Mesenchymal stem cell (in vitro differentiated cells and primary cell): ENCODE data around the gene CYREN.
A peak's percentile ranks its signal among the peaks of the same experiment; 100 is the strongest.

Experiments
- DNase-seq: peaks from one replicate; pipeline ENCODE4 v3.0.0-alpha.2; 2013
- H2AFZ ChIP-seq: one replicate; pipeline ENCODE4 v1.6.1; 2013; ENCODE audit warnings: low read depth, mild to moderate bottlenecking, control low read depth, inconsistent platforms, low read length, moderate library complexity
- H2AK5ac ChIP-seq: 2 replicates; pipeline ENCODE4 v1.6.1; 2013; ENCODE audit warnings: low read length, moderate library complexity, mild to moderate bottlenecking, inconsistent platforms; ENCODE audit not compliant: severe bottlenecking
- H2BK120ac ChIP-seq: one replicate; pipeline ENCODE4 v1.6.1; 2013; ENCODE audit warnings: low read depth, mild to moderate bottlenecking, inconsistent platforms, low read length, moderate library complexity
- H2BK12ac ChIP-seq, 2 experiments: one replicate each; pipeline ENCODE4 v1.6.1; 2013; ENCODE audit warnings: inconsistent platforms in 2 of 2, low read length in 2 of 2, mild to moderate bottlenecking in 2 of 2, moderate library complexity in 2 of 2, control low read depth in 1 of 2
- H2BK15ac ChIP-seq: one replicate; pipeline ENCODE4 v1.6.1; 2013; ENCODE audit warnings: mild to moderate bottlenecking, low read depth, inconsistent platforms; ENCODE audit not compliant: poor library complexity, severe bottlenecking
- H2BK5ac ChIP-seq: 2 replicates; pipeline ENCODE4 v1.6.1; 2013; ENCODE audit warnings: low read depth, mild to moderate bottlenecking, low read length, control low read depth, inconsistent platforms; ENCODE audit not compliant: poor library complexity, severe bottlenecking
- H3K14ac ChIP-seq, 2 experiments: one replicate each; pipeline ENCODE4 v1.6.1; 2013; ENCODE audit warnings: inconsistent platforms in 2 of 2, low read length in 2 of 2, control low read depth in 1 of 2, mild to moderate bottlenecking in 1 of 2, moderate library complexity in 1 of 2
- H3K18ac ChIP-seq, 2 experiments: one replicate each; pipeline ENCODE4 v1.6.1; 2013; ENCODE audit warnings: inconsistent platforms in 2 of 2, low read length in 2 of 2, control low read depth in 1 of 2, low read depth in 1 of 2, mild to moderate bottlenecking in 1 of 2
- H3K23ac ChIP-seq, 2 experiments: one replicate each; pipeline ENCODE4 v1.6.1; 2013; ENCODE audit warnings: inconsistent platforms in 2 of 2, low read length in 2 of 2, mild to moderate bottlenecking in 2 of 2, moderate library complexity in 2 of 2, control low read depth in 1 of 2
- H3K27ac ChIP-seq: 2 replicates; pipeline ENCODE4 v1.5.1; 2013; ENCODE audit warnings: mild to moderate bottlenecking, moderate library complexity, low read length, control low read depth, inconsistent platforms; ENCODE audit not compliant: poor library complexity, severe bottlenecking
- H3K27me3 ChIP-seq, 2 experiments: 2 replicates each; pipeline versions ENCODE4 v1.6.1 to v1.7.0; 2013; ENCODE audit warnings: low read length in 2 of 2, mild to moderate bottlenecking in 2 of 2, moderate library complexity in 2 of 2, control low read depth in 1 of 2, inconsistent platforms in 1 of 2; ENCODE audit not compliant: control insufficient read depth in 1 of 2, insufficient read depth in 1 of 2
- H3K36me3 ChIP-seq, 2 experiments: 2 replicates each; pipeline versions ENCODE4 v1.6.1 to v1.7.0; 2013; ENCODE audit warnings: low read length in 2 of 2, control low read depth in 1 of 2, inconsistent platforms in 1 of 2, low read depth in 1 of 2, mild to moderate bottlenecking in 1 of 2; ENCODE audit not compliant: insufficient read depth in 2 of 2, control insufficient read depth in 1 of 2
- H3K4ac ChIP-seq, 2 experiments: one replicate each; pipeline ENCODE4 v1.6.1; 2013; ENCODE audit warnings: inconsistent platforms in 2 of 2, low read length in 2 of 2, mild to moderate bottlenecking in 2 of 2, moderate library complexity in 2 of 2, control low read depth in 1 of 2, low read depth in 1 of 2
- H3K4me1 ChIP-seq: 2 replicates; pipeline ENCODE4 v1.6.1; 2013; ENCODE audit warnings: low read depth, low read length, control low read depth; ENCODE audit not compliant: control insufficient read depth, insufficient read depth
- H3K4me2 ChIP-seq: 2 replicates; pipeline ENCODE4 v1.6.1; 2013; ENCODE audit warnings: low read length, mild to moderate bottlenecking, inconsistent platforms; ENCODE audit not compliant: poor library complexity, severe bottlenecking
- H3K4me3 ChIP-seq, 2 experiments: 2 replicates each; pipeline versions ENCODE4 v1.5.1 to v1.7.0; 2013; ENCODE audit warnings: low read length in 2 of 2, mild to moderate bottlenecking in 2 of 2, control low read depth in 1 of 2, low read depth in 1 of 2; ENCODE audit not compliant: insufficient read depth in 1 of 2
- H3K79me1 ChIP-seq: replicated peaks from 2 replicates; pipeline ENCODE4 v1.6.1; 2013; ENCODE audit warnings: mild to moderate bottlenecking, control low read depth, low read length, inconsistent platforms; ENCODE audit not compliant: poor library complexity, severe bottlenecking
- H3K9ac ChIP-seq: 2 replicates; pipeline ENCODE4 v1.7.0; 2013; ENCODE audit warnings: mild to moderate bottlenecking, low read length, moderate library complexity
- H3K9me3 ChIP-seq: 2 replicates; pipeline ENCODE4 v1.7.0; 2013; ENCODE audit warnings: mild to moderate bottlenecking, low read length; ENCODE audit not compliant: control insufficient read depth
- H4K8ac ChIP-seq: one replicate; pipeline ENCODE4 v1.6.1; 2013; ENCODE audit warnings: inconsistent platforms, mild to moderate bottlenecking, low read length, moderate library complexity
- H4K91ac ChIP-seq: one replicate; pipeline ENCODE4 v1.6.1; 2013; ENCODE audit warnings: mild to moderate bottlenecking, low read length, inconsistent platforms
- WGBS: methylation state at CpG from one replicate; pipeline ENCODE4 v1.1.7; 2013; ENCODE audit warnings: mixed read lengths; 5-methylcytosine and 5-hydroxymethylcytosine counted together

The CYREN gene

GRCh38 chr7:135201350-135201749 lies 30.8 kb upstream of the CYREN start:
- Histone ChIP-seq H3K79me1 (peaks cover 36% of the 10 kb centered on the region), H2BK5ac (no peak overlapping the region), H4K91ac (no peak overlapping the region), H2BK120ac (no peak overlapping the region), H4K8ac (no peak overlapping the region), H3K4me2 (no peak overlapping the region), H2BK12ac (no peak overlapping the region), H2AFZ (no peak overlapping the region), H3K27ac (no peak overlapping the region), H3K14ac (no peak overlapping the region), H3K27me3 (no peaks in the 10 kb centered on the region), H3K9ac (no peak overlapping the region), H2AK5ac (no peak overlapping the region), H3K4me1 (peaks cover 28% of the 10 kb centered on the region), H3K23ac (no peak overlapping the region), H3K36me3 (peaks cover 45 to 87% of the 10 kb centered on the region in 2 experiments), H2BK15ac (no peak overlapping the region), H3K4me3 (no peak overlapping the region), H3K9me3 (no peaks in the 10 kb centered on the region), H3K18ac (no peak overlapping the region), H3K4ac (no peak overlapping the region)
- DNase-seq = no peak
- WGBS = 100% methylated on average over 1 of the region's 2 CpGs

- no peak overlapping the region for H3K27ac ChIP-seq
These were observed 30.4 kb upstream of the CYREN start for GRCh38 chr7:135200821-135201331.

GRCh38 chr7:135199439-135199838 lies 28.9 kb upstream of the CYREN start:
- no peak overlapping the region for H3K18ac ChIP-seq

More at GRCh38 chr7:135200821-135201331, 30.4 kb upstream of the CYREN start:
- peaks cover 48 to 90% of the 10 kb centered on the region in 2 experiments for H3K36me3 ChIP-seq
- H3K9me3 ChIP-seq = no peaks in the 10 kb centered on the region
- H2AFZ ChIP-seq = no peak overlapping the region
- H2BK120ac ChIP-seq = no peak overlapping the region
- no peak overlapping the region for H2BK5ac ChIP-seq
- no peak overlapping the region for H3K18ac ChIP-seq
- no peak overlapping the region for H2BK15ac ChIP-seq
- no peak overlapping the region for H3K4me3 ChIP-seq
- H3K4ac ChIP-seq = no peak overlapping the region
- no peak overlapping the region for H3K4me2 ChIP-seq
- no peak overlapping the region for H3K9ac ChIP-seq
- no peak overlapping the region for H3K23ac ChIP-seq
- H3K4me1 ChIP-seq = peaks cover 33% of the 10 kb centered on the region
- DNase-seq = no peak
- H2AK5ac ChIP-seq = no peak overlapping the region
- WGBS = 95% methylated on average over 2 of the region's 3 CpGs
- no peak overlapping the region for H3K14ac ChIP-seq
- no peak overlapping the region for H4K8ac ChIP-seq
- H2BK12ac ChIP-seq = no peak overlapping the region
- H3K27me3 ChIP-seq = no peaks in the 10 kb centered on the region
- peaks cover 39% of the 10 kb centered on the region for H3K79me1 ChIP-seq
- no peak overlapping the region for H4K91ac ChIP-seq

GRCh38 chr7:135197906-135198655 lies 27.6 kb upstream of the CYREN start:
- H3K36me3 ChIP-seq = peaks cover 46 to 86% of the 10 kb centered on the region in 2 experiments
- H3K9me3 ChIP-seq = no peaks in the 10 kb centered on the region
- H3K4me1 ChIP-seq = peaks cover 38% of the 10 kb centered on the region
- H2BK5ac ChIP-seq = no peak overlapping the region
- peak overlapping the region; percentile 15 for H2AK5ac ChIP-seq
- H3K27me3 ChIP-seq = no peaks in the 10 kb centered on the region
- no peak overlapping the region for H2AFZ ChIP-seq
- peaks cover 35% of the 10 kb centered on the region for H3K79me1 ChIP-seq
- H3K4me2 ChIP-seq = no peak overlapping the region
- H2BK120ac ChIP-seq = no peak overlapping the region
- H3K4ac ChIP-seq = no peak overlapping the region
- H3K23ac ChIP-seq = no peak overlapping the region
- no peak overlapping the region for H2BK15ac ChIP-seq
- no peak overlapping the region for H3K4me3 ChIP-seq
- no peak overlapping the region for H4K91ac ChIP-seq
- WGBS = 98% methylated on average over 12 of the region's 15 CpGs
- DNase-seq = peak; percentile 7
- H3K9ac ChIP-seq = no peak overlapping the region
- H2BK12ac ChIP-seq = no peak overlapping the region
- no peak overlapping the region for H3K14ac ChIP-seq
- no peak overlapping the region for H4K8ac ChIP-seq
- H3K27ac ChIP-seq = no peak overlapping the region
- H3K18ac ChIP-seq = no peak overlapping the region

More at GRCh38 chr7:135199439-135199838, 28.9 kb upstream of the CYREN start:
- Histone ChIP-seq H3K27ac (no peak overlapping the region), H2BK15ac (no peak overlapping the region), H3K9me3 (no peaks in the 10 kb centered on the region), H3K4ac (no peak overlapping the region), H3K36me3 (peaks cover 47 to 88% of the 10 kb centered on the region in 2 experiments), H4K8ac (no peak overlapping the region), H3K14ac (no peak overlapping the region), H3K23ac (no peak overlapping the region), H2BK120ac (no peak overlapping the region), H3K79me1 (peaks cover 35% of the 10 kb centered on the region), H2AK5ac (peak overlapping the region; percentile 67), H3K4me2 (no peak overlapping the region), H2AFZ (no peak overlapping the region), H3K9ac (no peak overlapping the region), H4K91ac (no peak overlapping the region), H3K4me1 (peaks cover 38% of the 10 kb centered on the region), H3K4me3 (no peak overlapping the region), H3K27me3 (no peaks in the 10 kb centered on the region), H2BK12ac (no peak overlapping the region), H2BK5ac (no peak overlapping the region)
- whole genome bisulfite sequencing = 96% methylated on average over 4 of the region's 4 CpGs
- no peak for DNase-seq
